HepG2 (cell line): ENCODE measurements around the gene NEGR1. TPM values are rescaled to one million over a fixed set of nuclear protein-coding genes. Genes with fewer than 3 reads are reported as not detected.

ENCODE experiments used
- CHD2 ChIP-seq: IDR thresholded peaks from 2 replicates; pipeline ENCODE4 v1.6.1; 2011; ENCODE audit warnings: low read depth, low read length, improper control_type of control experiment
- FUBP1 ChIP-seq: sonication (generic); formaldehyde crosslinking; IDR thresholded peaks from 2 replicates; pipeline ENCODE4 v1.5.1; 2020; ENCODE audit warnings: missing genetic modification reagents, mild to moderate bottlenecking, borderline replicate concordance
- JDP2 ChIP-seq: sonication (generic); formaldehyde crosslinking; IDR thresholded peaks from 2 replicates; pipeline ENCODE4 v1.8.1; 2022; ENCODE audit warnings: missing genetic modification reagents, borderline replicate concordance
- PHF5A ChIP-seq: IDR thresholded peaks from one replicate; pipeline ENCODE4 v1.6.1; 2018; ENCODE audit warnings: low read depth, missing genetic modification reagents; ENCODE audit not compliant: unreplicated experiment
- TSC22D2 ChIP-seq: sonication (generic); formaldehyde crosslinking; IDR thresholded peaks from 2 replicates; pipeline ENCODE4 v1.5.1; 2020; ENCODE audit warnings: missing genetic modification reagents, mild to moderate bottlenecking, borderline replicate concordance
- ZNF430 ChIP-seq: sonication (generic); formaldehyde crosslinking; IDR thresholded peaks from 2 replicates; pipeline ENCODE4 v1.9.0; 2021; ENCODE audit warnings: mild to moderate bottlenecking, missing genetic modification reagents
- ZNF503 ChIP-seq: sonication (generic); formaldehyde crosslinking; IDR thresholded peaks from 2 replicates; pipeline ENCODE4 v1.4.0; 2020; ENCODE audit warnings: missing genetic modification reagents
- ZNF607 ChIP-seq: sonication (generic); formaldehyde crosslinking; IDR thresholded peaks from 2 replicates; pipeline ENCODE4 v1.5.1; 2020; ENCODE audit warnings: missing genetic modification reagents, mild to moderate bottlenecking, borderline replicate concordance
- ZNF609 ChIP-seq: sonication (generic); formaldehyde crosslinking; IDR thresholded peaks from 2 replicates; pipeline ENCODE4 v1.4.0; 2020; ENCODE audit warnings: mild to moderate bottlenecking, missing genetic modification reagents, borderline replicate concordance
- ZNF878 ChIP-seq: sonication (generic); formaldehyde crosslinking; IDR thresholded peaks from 2 replicates; pipeline ENCODE4 v1.8.1; 2023; ENCODE audit warnings: mild to moderate bottlenecking, missing genetic modification reagents, moderate library complexity
- polyA plus RNA-seq, 8 experiments: library from polyadenylated mRNA; depleted of rRNA in 3 of 8; stranded (reverse) in 7 of 8; unstranded in 1 of 8; fragments of >200 nt; fragmentation: Illumina TruSeq in 4 of 8; extraction: Trizol in 4 of 8; gene quantifications; 2 replicates each; pipeline versions ENCODE4 v1.2.1 to v1.2.3, GENCODE V29; 2011 to 2016; ENCODE audit warnings: low read depth in 4 of 8, missing spikeins in 1 of 8, mixed read lengths in 1 of 8; ENCODE audit not compliant: insufficient read depth in 1 of 8
- total RNA-seq, 5 experiments: library from RNA; depleted of rRNA; stranded (reverse); fragments of >200 nt; fragmentation: Illumina TruSeq; extraction: Trizol; gene quantifications; 2 replicates each; pipeline ENCODE4 v1.2.3, GENCODE V29; 2016; ENCODE audit warnings: low read depth in 1 of 5

Gene NEGR1
- total and polyA plus RNA-seq, 2 of the 13 experiments (the other 11 are each of a cell fraction or from before 2014, with no cell fraction given), result not detected

DNA sequence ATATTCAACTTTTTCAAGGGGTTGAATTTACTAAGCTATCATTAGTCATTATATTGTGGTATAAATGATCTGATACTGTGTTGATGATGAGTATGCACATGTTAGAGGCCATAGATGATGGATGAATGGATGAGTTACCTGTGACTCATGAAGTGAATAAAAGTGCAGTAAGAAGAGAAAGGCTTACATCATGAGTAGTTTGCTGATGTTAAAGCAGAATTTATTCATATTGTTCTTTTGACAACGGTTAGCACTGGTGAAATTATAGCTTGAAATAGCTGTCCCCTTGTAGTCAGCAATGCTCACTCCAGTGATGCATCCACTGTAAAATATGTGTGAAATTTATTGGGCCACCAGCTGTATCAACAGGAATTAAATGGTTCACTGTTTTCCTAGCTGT is 660.6 kb downstream of the NEGR1 start (continued):
- no peak for TF ChIP-seq ZNF609 (CRISPR knock-in tag)
- TF ChIP-seq ZNF430 (CRISPR knock-in tag), result no peak
- TF ChIP-seq CHD2, result no peak
- no peak for TF ChIP-seq JDP2 (CRISPR knock-in tag)
- TF ChIP-seq FUBP1 (CRISPR knock-in tag), result no peak
- TF ChIP-seq ZNF503 (CRISPR knock-in tag), result no peak
- no peak for TF ChIP-seq ZNF607 (CRISPR knock-in tag)
- TF ChIP-seq ZNF878, result no peak
- no peak for TF ChIP-seq PHF5A
- no peak for TF ChIP-seq TSC22D2
- TF ChIP-seq, all 625 proteins: peak for 0
